HUES48 (cell line): ENCODE measurements around the gene MOXD1.
"Not testable (repeated sequence)": the region's sequence is repeated elsewhere in the genome, so short reads cannot be mapped to it uniquely, and the experiment has no call there.

ENCODE experiments used
- H3K27ac ChIP-seq: one replicate; pipeline ENCODE4 v1.7.0; 2013; ENCODE audit warnings: low read depth, low read length, inconsistent platforms
- H3K27me3 ChIP-seq: 2 replicates; pipeline ENCODE4 v1.6.1; 2013; ENCODE audit warnings: mild to moderate bottlenecking, low read length; ENCODE audit not compliant: control insufficient read depth, insufficient read depth
- H3K36me3 ChIP-seq: 2 replicates; pipeline ENCODE4 v1.6.1; 2013; ENCODE audit warnings: low read length; ENCODE audit not compliant: control insufficient read depth, insufficient read depth
- H3K4me1 ChIP-seq: 2 replicates; pipeline ENCODE4 v1.6.1; 2013; ENCODE audit warnings: mild to moderate bottlenecking, low read length; ENCODE audit not compliant: control insufficient read depth, insufficient read depth
- H3K4me3 ChIP-seq: 2 replicates; pipeline ENCODE4 v1.5.1; 2013; ENCODE audit warnings: mild to moderate bottlenecking, low read depth, low read length
- H3K9ac ChIP-seq: 2 replicates; pipeline ENCODE4 v1.6.1; 2013; ENCODE audit warnings: mild to moderate bottlenecking, low read depth, low read length, moderate library complexity
- H3K9me3 ChIP-seq: 2 replicates; pipeline ENCODE4 v1.6.1; 2013; ENCODE audit warnings: low read length; ENCODE audit not compliant: control insufficient read depth, insufficient read depth

Gene MOXD1

DNA sequence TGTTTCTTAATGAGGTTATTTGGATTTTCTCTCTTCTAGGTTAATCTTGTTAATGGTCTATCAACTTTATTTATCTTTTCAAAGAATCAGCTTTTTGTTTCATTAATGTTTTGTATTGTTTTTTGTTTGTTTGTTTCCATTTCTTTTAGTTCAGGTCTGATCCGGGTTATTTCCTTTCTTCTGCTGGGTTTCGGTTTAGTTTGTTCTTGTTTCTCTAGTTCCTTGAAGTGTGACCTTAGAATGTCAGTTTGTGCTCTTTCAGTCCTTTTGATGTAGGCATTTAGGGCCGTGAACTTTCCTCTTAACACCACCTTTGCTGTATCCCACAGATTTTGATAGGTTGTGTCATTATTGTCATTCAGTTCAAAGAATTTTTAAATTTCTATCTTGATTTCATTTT, 49.3 kb downstream of the MOXD1 start:
- H3K9ac ChIP-seq, H3K36me3 ChIP-seq, H3K9me3 ChIP-seq, H3K4me3 ChIP-seq, H3K27me3 ChIP-seq, H3K27ac ChIP-seq, H3K4me1 ChIP-seq: not testable (repeated sequence)

DNA sequence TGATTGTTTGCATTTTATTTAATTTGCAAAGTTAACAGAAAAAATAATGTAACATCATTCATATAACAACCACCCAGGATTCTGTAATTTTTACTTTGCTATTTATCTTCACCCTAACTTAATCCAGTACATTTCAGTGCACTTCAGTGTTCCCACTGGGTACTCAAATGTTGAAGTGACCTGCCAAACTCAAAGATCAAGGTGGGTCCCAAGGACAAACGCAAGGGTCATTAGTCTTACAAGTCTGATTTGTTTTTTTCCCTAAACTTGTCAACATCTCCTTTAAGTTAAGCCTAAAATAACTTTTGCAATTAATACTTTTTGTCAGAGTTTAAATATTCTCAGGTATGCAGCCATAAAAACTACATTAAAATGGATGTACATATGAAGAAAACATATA, 53.0 kb downstream of the MOXD1 start:
- Histone ChIP-seq H3K36me3 (no peaks in the 10 kb centered on the region), H3K27me3 (no peaks in the 10 kb centered on the region), H3K4me1 (no peaks in the 10 kb centered on the region), H3K4me3 (no peak overlapping the region), H3K27ac (no peak overlapping the region), H3K9ac (no peak overlapping the region), H3K9me3 (no peaks in the 10 kb centered on the region)

DNA sequence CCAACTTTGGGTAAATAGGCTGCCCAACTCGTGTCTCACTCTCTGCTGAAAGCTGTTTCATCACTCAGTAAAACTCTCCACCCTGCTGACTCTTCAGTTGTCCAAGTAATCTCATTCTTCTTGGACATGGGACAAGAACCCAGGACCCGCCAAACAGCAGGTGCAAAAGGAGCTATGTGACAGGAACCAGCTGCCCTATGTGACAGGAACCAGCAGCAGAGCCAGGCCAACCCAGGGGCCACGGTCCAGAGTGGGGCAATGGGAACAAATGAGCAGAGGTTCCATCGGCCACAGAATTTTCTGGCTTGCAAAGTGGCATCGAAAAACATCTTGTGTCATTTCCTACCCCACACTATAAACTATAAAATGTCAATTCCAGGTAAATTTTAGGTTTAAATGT, 56.5 kb downstream of the MOXD1 start:
- no peak overlapping the region for H3K9ac ChIP-seq
- no peak overlapping the region for H3K4me3 ChIP-seq
- H3K27me3 ChIP-seq, result no peaks in the 10 kb centered on the region
- H3K9me3 ChIP-seq, result no peaks in the 10 kb centered on the region
- no peaks in the 10 kb centered on the region for H3K4me1 ChIP-seq
- H3K27ac ChIP-seq, result no peak overlapping the region
- no peaks in the 10 kb centered on the region for H3K36me3 ChIP-seq

DNA sequence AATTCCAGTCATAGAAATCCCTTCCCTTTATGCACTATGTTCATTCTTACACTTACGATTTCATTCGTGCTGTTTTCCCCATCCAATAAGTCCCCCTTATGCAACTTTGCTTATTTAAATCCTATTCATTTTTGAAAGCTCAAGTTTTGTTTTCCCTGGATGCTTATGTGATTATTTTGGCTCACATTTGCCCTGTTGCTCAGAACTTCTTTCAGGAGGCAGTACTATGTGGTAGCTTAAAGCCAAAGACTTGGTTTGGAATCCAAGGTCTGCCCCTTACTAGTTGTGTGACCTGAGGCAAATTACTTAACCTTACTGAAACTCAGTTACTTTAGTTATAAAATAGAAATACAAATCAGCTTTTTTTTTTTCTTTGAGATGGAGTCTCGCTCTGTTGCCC, 59.6 kb downstream of the MOXD1 start:
- Histone ChIP-seq H3K9ac (no peak overlapping the region), H3K4me3 (no peak overlapping the region), H3K27ac (no peak overlapping the region), H3K4me1 (no peaks in the 10 kb centered on the region), H3K9me3 (no peaks in the 10 kb centered on the region), H3K36me3 (no peaks in the 10 kb centered on the region), H3K27me3 (no peaks in the 10 kb centered on the region)

DNA sequence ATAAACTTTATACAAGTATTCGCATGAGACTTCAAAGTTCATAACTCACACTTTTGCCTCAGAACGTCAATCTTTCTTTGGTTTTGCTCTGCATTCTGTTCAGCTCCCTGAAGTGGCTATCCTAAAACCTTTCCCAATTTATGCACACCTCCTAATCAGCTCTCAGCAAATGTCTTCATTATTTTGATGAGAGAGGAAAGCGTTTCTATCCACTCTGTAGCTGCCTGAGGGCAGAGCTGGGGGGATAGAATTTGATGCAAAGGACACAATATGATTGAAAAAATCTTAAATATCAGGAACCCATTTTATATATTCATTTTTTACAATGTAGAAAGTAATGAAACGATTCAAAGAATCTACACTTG, 66.8 kb downstream of the MOXD1 start:
- H3K27ac ChIP-seq, result no peak overlapping the region
- no peak overlapping the region for H3K9ac ChIP-seq
- no peak overlapping the region for H3K4me3 ChIP-seq
- no peaks in the 10 kb centered on the region for H3K4me1 ChIP-seq
- no peaks in the 10 kb centered on the region for H3K27me3 ChIP-seq
- H3K36me3 ChIP-seq, result no peaks in the 10 kb centered on the region
- no peaks in the 10 kb centered on the region for H3K9me3 ChIP-seq

DNA sequence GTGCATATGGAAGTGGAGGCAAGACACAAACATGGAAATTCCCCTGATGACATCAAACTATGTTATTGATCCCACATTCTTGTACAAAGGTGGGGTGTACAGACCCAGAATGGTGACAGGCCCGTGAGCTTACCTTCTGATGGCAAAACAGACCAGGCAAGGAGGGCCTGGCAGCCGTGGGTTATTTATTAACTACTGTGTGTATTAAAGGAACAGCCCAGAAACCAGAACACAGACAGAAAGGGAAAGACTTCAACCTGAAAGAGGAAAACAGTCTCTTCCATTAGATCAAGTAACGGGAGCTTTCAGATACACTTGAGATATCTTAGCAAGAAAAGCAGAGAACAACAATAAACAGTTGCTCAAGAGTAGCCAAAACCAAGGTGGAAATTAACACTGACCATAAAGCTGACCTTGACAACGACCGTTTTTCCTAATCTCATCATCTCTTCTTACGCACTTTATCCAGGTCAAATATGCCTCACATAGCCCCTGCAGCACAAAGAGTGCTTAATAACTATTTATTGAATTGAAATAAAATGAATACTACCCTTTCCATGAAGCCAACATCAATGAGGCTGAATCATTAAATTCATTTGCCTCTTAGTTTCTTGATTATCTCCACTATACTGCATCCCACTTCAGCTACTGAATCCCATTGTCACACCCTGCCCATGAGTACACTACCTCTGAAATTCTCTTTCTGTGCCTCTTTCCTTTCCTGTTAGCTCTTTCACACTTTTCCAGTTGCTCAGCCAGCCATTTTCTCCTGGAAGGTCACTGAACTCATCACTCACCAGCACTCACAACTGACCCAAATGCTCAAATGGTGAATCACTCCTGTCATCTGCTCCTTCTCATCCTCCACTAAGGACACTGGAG, 67.4 kb downstream of the MOXD1 start:
- no peaks in the 10 kb centered on the region for H3K36me3 ChIP-seq
- H3K4me3 ChIP-seq, result no peak overlapping the region
- H3K9me3 ChIP-seq, result no peaks in the 10 kb centered on the region
- H3K9ac ChIP-seq, result no peak overlapping the region
- no peak overlapping the region for H3K27ac ChIP-seq
- H3K27me3 ChIP-seq, result no peaks in the 10 kb centered on the region
- H3K4me1 ChIP-seq, result no peaks in the 10 kb centered on the region

DNA sequence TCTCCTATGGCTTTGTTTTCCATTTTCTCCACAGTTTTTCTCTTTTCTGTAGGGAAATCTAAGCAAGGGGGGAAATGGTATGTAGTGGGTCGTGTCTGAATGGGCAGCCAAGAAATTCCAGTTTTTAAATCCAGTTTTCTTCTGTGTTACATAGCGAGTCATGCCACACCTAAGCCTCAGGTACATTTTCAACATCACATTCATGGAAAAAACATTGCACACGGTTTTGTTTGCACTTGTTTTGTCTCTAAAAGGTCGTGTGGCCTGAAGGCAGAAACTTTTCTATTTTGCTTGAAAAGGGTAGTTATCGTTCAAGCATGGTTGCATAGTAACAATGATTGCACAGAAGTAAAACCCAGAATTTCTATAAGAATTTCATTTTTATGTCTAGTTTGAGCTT, 70.5 kb downstream of the MOXD1 start:
- H3K9me3 ChIP-seq, result no peaks in the 10 kb centered on the region
- H3K36me3 ChIP-seq, result no peaks in the 10 kb centered on the region
- H3K4me3 ChIP-seq, result no peak overlapping the region
- H3K27me3 ChIP-seq, result no peaks in the 10 kb centered on the region
- peaks cover 9% of the 10 kb centered on the region for H3K4me1 ChIP-seq
- no peak overlapping the region for H3K27ac ChIP-seq
- H3K9ac ChIP-seq, result no peak overlapping the region

DNA sequence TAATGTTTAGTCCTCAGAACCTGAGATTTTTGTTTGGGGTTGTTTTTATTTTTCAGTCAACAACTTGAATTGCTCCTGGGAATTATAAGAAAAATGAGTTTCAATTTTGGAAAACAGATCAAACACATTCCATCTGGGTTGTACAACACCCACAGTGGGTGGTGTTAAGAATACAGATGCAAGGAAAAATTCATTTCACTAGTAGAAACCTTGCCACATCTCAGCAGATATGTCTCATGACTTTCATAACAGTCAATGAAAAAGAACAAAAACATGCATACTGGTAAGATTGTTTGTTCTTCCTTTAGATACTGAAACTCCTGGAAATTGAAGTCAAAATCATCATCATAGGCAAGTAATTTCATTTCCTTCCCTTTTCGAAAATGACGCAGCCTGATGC, 78.9 kb downstream of the MOXD1 start:
- Histone ChIP-seq H3K4me1 (peaks cover 2% of the 10 kb centered on the region), H3K9ac (no peak overlapping the region), H3K27me3 (no peaks in the 10 kb centered on the region), H3K36me3 (no peaks in the 10 kb centered on the region), H3K4me3 (no peak overlapping the region), H3K9me3 (no peaks in the 10 kb centered on the region), H3K27ac (no peak overlapping the region)

DNA sequence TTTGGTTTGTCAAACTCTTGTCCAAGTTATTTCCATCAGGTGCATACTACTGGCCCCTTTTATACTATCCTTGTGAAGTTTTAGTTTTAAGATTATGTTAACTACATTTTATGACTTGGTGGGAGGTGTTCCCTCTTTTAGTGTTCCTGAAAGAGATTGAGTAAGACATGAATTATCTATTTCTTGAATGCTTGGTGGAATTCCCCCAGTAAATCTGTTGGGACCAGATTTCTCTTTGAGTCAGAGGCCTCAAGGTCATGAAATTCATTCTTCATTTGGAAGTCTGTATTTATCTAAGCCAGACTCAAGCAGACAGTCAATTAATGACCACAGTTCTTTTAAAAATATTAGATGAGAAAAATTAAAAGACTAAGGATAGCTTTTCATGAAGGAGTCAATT, 81.3 kb downstream of the MOXD1 start:
- Histone ChIP-seq H3K4me3 (no peak overlapping the region), H3K4me1 (no peaks in the 10 kb centered on the region), H3K27ac (no peak overlapping the region), H3K27me3 (no peaks in the 10 kb centered on the region), H3K9me3 (peaks cover 4% of the 10 kb centered on the region), H3K9ac (no peak overlapping the region), H3K36me3 (no peaks in the 10 kb centered on the region)

DNA sequence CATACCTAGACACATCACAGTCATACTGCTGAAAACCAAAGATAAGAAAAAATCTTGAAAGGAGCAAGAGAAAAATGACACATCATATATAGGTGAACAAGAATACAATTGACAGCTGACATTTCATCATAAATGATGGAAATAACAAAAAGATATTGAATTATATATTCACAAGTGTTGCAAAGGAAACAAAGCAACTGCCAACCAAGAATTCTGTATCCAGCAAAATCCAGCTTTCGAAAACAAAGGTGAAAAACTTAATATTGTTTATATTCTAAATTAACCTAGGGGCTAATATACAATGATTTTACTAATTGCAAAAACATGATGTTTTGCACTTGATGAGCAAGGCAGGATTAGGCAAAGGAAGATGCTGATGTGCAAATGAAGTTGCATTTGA, 84.3 kb downstream of the MOXD1 start:
- H3K36me3 ChIP-seq, result no peaks in the 10 kb centered on the region
- no peak overlapping the region for H3K27ac ChIP-seq
- H3K4me1 ChIP-seq, result no peaks in the 10 kb centered on the region
- peaks cover 4% of the 10 kb centered on the region for H3K9me3 ChIP-seq
- no peak overlapping the region for H3K4me3 ChIP-seq
- H3K9ac ChIP-seq, result no peak overlapping the region
- no peaks in the 10 kb centered on the region for H3K27me3 ChIP-seq

DNA sequence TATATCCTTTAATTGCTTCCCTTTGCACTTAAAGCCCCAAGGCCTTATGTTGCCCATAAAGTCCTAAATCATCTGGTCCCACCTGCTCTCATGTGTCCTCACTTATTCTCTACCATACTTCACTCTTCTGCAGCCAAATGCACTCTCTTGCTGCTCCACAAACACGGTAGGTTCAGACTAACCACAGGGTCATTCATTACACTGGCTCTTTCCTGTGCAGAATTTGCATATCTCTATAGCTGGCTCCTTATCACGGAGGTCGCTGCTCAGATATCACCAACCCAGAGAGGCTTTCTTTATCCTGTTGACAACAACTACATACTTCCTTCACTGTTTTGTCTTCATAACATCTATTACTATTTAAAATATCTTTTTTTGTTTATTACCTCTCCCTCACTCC, 86.8 kb downstream of the MOXD1 start:
- no peaks in the 10 kb centered on the region for H3K27me3 ChIP-seq
- H3K27ac ChIP-seq, result no peak overlapping the region
- H3K4me3 ChIP-seq, result no peak overlapping the region
- H3K36me3 ChIP-seq, result no peaks in the 10 kb centered on the region
- peaks cover 4% of the 10 kb centered on the region for H3K9me3 ChIP-seq
- H3K9ac ChIP-seq, result no peak overlapping the region
- H3K4me1 ChIP-seq, result no peaks in the 10 kb centered on the region
